Measurements from ENCODE around the gene RELL1. TPM values are rescaled to one million over a fixed set of nuclear protein-coding genes. Genes with fewer than 3 reads are reported as not detected.

Gene RELL1
- total RNA-seq, 2 experiments from 2014 or later, result 48.6 to 50.3 TPM

DNA sequence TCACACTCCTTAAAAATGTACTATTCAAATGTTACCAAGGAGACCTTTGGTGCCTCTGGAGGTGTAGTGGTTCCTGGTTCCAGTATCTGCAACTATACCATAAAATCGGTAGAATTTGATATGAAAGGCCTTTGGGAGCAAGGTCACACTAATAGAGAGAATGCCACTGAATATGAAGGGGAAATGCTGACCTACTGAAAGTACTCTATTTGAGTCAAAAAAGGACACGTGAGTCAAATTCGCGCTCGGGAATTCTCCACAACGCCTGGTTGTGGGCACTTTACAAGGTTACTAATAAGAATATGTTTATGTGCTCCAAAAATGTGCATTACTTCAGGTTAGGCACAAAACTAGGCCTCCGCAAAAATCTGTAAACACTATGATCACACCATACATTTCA lies 39.5 kb upstream of the RELL1 start:
- TF ChIP-seq, protein P1, sequence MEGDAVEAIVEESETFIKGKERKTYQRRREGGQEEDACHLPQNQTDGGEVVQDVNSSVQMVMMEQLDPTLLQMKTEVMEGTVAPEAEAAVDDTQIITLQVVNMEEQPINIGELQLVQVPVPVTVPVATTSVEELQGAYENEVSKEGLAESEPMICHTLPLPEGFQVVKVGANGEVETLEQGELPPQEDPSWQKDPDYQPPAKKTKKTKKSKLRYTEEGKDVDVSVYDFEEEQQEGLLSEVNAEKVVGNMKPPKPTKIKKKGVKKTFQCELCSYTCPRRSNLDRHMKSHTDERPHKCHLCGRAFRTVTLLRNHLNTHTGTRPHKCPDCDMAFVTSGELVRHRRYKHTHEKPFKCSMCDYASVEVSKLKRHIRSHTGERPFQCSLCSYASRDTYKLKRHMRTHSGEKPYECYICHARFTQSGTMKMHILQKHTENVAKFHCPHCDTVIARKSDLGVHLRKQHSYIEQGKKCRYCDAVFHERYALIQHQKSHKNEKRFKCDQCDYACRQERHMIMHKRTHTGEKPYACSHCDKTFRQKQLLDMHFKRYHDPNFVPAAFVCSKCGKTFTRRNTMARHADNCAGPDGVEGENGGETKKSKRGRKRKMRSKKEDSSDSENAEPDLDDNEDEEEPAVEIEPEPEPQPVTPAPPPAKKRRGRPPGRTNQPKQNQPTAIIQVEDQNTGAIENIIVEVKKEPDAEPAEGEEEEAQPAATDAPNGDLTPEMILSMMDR (IDR thresholded peaks at IDR 0.05), result no peak
- H3K27ac Mint-ChIP-seq, result no peak overlapping the region
- H3K27me3 Mint-ChIP-seq, result no peaks in the 10 kb centered on the region
- H3K4me1 Mint-ChIP-seq (ENCODE audit: low read depth), result peaks cover 16% of the 10 kb centered on the region
- ATAC-seq (ENCODE audit: poor library complexity) (no peak), DNase-seq (no peak)
- ChIA-PET POLR2A (no interaction called here), CTCF (no interaction called here)
- no peak overlapping the region for H3K4me3 Mint-ChIP-seq
- Histone ChIP-seq H3K27ac (ENCODE audit: low read depth in 1 of 2, low read length in 2 of 2) (no peak overlapping the region), H3K36me3 (ENCODE audit: insufficient read depth, low read length) (no peaks in the 10 kb centered on the region), H3K4me3 (ENCODE audit: low read length) (no peak overlapping the region), H3K27me3 (ENCODE audit: control insufficient read depth in 1 of 2, insufficient read depth in 2 of 2, low read length in 2 of 2) (no peaks in the 10 kb centered on the region), H3K4me1 (ENCODE audit: insufficient read depth, low read length) (peaks cover 6% of the 10 kb centered on the region), H3K9me3 (ENCODE audit: control insufficient read depth in 1 of 2, insufficient read depth in 1 of 2, low read length in 2 of 2) (no peaks in the 10 kb centered on the region)
- no peaks in the 10 kb centered on the region for H3K36me3 Mint-ChIP-seq (ENCODE audit: low read depth)
- no peaks in the 10 kb centered on the region for H3K9me3 Mint-ChIP-seq
- intact Hi-C loops (cut with DNase I, micrococcal nuclease), result no loop called here

DNA sequence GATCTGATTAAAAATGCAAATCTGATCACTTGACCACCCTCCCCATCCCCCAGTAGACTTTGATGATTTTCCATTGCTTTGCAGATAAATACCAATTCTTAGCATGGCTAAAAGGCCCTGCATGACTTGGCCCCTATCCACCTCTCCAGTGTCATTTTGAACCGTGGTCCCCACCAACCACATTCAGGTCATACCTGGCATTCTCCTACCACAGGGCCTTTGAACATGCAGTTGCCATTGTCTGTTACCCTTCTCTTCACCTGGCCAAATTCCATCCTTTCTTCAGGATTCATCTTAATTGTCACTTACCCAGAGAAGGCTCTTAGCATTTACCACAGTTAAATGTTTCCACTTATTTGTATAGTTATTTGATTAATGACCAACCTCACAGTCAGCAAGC lies 36.9 kb upstream of the RELL1 start:
- intact Hi-C loops (cut with DNase I, micrococcal nuclease), result no loop called here
- Histone ChIP-seq H3K36me3 (ENCODE audit: insufficient read depth, low read length) (no peaks in the 10 kb centered on the region), H3K9me3 (ENCODE audit: control insufficient read depth in 1 of 2, insufficient read depth in 1 of 2, low read length in 2 of 2) (no peaks in the 10 kb centered on the region), H3K27ac (ENCODE audit: low read depth in 1 of 2, low read length in 2 of 2) (no peak overlapping the region), H3K4me1 (ENCODE audit: insufficient read depth, low read length) (peaks cover 6% of the 10 kb centered on the region), H3K27me3 (ENCODE audit: control insufficient read depth in 1 of 2, insufficient read depth in 2 of 2, low read length in 2 of 2) (no peaks in the 10 kb centered on the region), H3K4me3 (ENCODE audit: low read length) (no peak overlapping the region)
- Mint-ChIP-seq H3K27me3 (no peaks in the 10 kb centered on the region), H3K36me3 (ENCODE audit: low read depth) (no peaks in the 10 kb centered on the region), H3K27ac (no peak overlapping the region), H3K4me3 (no peak overlapping the region), H3K9me3 (no peaks in the 10 kb centered on the region), H3K4me1 (ENCODE audit: low read depth) (peaks cover 16% of the 10 kb centered on the region)
- TF ChIP-seq, protein P1 (IDR thresholded peaks at IDR 0.05), result no peak
- ATAC-seq (ENCODE audit: poor library complexity) (no peak), DNase-seq (no peak)
- ChIA-PET POLR2A (interaction anchor here (1.9 kb wide), 1 partner anchor 36 kb away, joined by 4 read pairs; the partner anchor contains the start of gene RELL1), CTCF (no interaction called here)

DNA sequence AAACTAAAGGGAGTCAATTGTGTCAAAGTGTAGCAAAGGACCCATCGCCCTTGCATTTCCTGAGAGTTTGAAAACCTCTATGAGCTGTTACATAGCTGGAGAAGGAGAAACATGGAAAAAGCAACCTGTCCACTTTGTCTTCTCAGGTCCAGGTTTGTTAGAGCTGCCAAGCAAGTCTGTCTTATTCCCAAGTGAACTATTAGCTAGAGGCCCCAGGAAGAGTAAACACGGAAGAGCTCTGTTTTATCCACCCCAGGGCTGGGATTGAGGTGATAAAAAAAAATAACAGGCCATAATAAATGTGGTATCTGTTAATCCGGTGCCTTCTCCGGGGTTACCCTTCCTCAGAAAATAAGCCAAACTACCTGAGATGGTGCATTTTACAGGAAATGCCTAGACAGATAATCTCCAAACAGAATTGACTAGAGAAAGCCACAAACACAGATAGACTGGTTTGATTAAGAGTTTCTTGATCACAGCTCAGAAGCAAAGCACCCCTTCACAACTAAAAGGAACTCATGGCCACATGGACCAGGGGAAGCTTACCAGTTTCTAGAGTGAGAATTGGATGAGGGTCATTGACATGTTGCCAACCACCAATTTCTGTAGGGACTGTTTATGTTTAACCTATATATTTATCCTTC lies 35.9 kb upstream of the RELL1 start:
- Histone ChIP-seq H3K36me3 (ENCODE audit: insufficient read depth, low read length) (no peaks in the 10 kb centered on the region), H3K4me3 (ENCODE audit: low read length) (no peak overlapping the region), H3K27me3 (ENCODE audit: control insufficient read depth in 1 of 2, insufficient read depth in 2 of 2, low read length in 2 of 2) (no peaks in the 10 kb centered on the region), H3K27ac (ENCODE audit: low read depth in 1 of 2, low read length in 2 of 2) (no peak overlapping the region), H3K9me3 (ENCODE audit: control insufficient read depth in 1 of 2, insufficient read depth in 1 of 2, low read length in 2 of 2) (no peaks in the 10 kb centered on the region), H3K4me1 (ENCODE audit: insufficient read depth, low read length) (peaks cover 6% of the 10 kb centered on the region)
- Mint-ChIP-seq H3K9me3 (no peaks in the 10 kb centered on the region), H3K4me1 (ENCODE audit: low read depth) (peaks cover 16% of the 10 kb centered on the region), H3K36me3 (ENCODE audit: low read depth) (no peaks in the 10 kb centered on the region), H3K27ac (peak overlapping the region; percentile 25), H3K4me3 (no peak overlapping the region), H3K27me3 (no peaks in the 10 kb centered on the region)
- intact Hi-C loops (cut with DNase I, micrococcal nuclease), result no loop called here
- ATAC-seq (ENCODE audit: poor library complexity), result no peak
- TF ChIP-seq, protein P1 (IDR thresholded peaks at IDR 0.05), result no peak
- DNase-seq, result peak in 1 of 14 experiments; percentile 9
- CTCF ChIA-PET, result no interaction called here
- POLR2A ChIA-PET, result interaction anchor here (1.9 kb wide), 1 partner anchor 35 kb away, joined by 4 read pairs; the partner anchor contains the start of gene RELL1

Data from CD4-positive, alpha-beta T cell (primary cell).